ENCODE data around the gene U2SURP. TPM values are rescaled to one million over a fixed set of nuclear protein-coding genes. Genes with fewer than 3 reads are reported as not detected.
A peak's percentile ranks its signal among the peaks of the same experiment; 100 is the strongest.

Gene U2SURP
- total RNA-seq, 1 experiment from 2014 or later = 168 TPM

- no peaks in the 10 kb centered on the region for H3K4me1 ChIP-seq (ENCODE audit: insufficient read depth, low read length)
- Mint-ChIP-seq H3K4me1 (no peaks in the 10 kb centered on the region), H3K27me3 (ENCODE audit: low read depth) (no peaks in the 10 kb centered on the region), H3K27ac (no peak overlapping the region), H3K9me3 (no peaks in the 10 kb centered on the region), H3K4me3 (no peak overlapping the region), H3K36me3 (ENCODE audit: insufficient read depth in 1 of 3, low read depth in 3 of 3) (peaks cover 36 to 72% (median 58%) of the 10 kb centered on the region in 3 experiments)
- H4K91ac ChIP-seq (ENCODE audit: insufficient read length, low read depth, low read length) = no peak overlapping the region
- H4K5ac ChIP-seq (ENCODE audit: insufficient read length, low read depth, low read length) = no peak overlapping the region
- no peaks in the 10 kb centered on the region for H3K23me2 ChIP-seq (ENCODE audit: insufficient read length, low read depth, low read length, poor library complexity, severe bottlenecking)
- no peak overlapping the region for H3K9ac ChIP-seq (ENCODE audit: extremely low read depth, insufficient read length, low read length)
- no peak overlapping the region for H2BK5ac ChIP-seq (ENCODE audit: insufficient read length, low read length)
- WGBS (ENCODE audit: extremely low coverage, insufficient read length, low lambda C conversion rate) = no CpG with 5 or more reads among the region's 3 CpGs
- H3K9me3 ChIP-seq (ENCODE audit: control insufficient read depth, low read depth, low read length) = no peaks in the 10 kb centered on the region
- no peak overlapping the region for H3T11ph ChIP-seq (ENCODE audit: low read length)
- H3K27me3 ChIP-seq (ENCODE audit: insufficient read depth, low read length) = no peaks in the 10 kb centered on the region
- no peak overlapping the region for H3K56ac ChIP-seq (ENCODE audit: insufficient read length, low read depth, low read length)
- no peak overlapping the region for H3K14ac ChIP-seq (ENCODE audit: insufficient read depth, low read length)
- no peak overlapping the region for H2BK15ac ChIP-seq (ENCODE audit: low read depth, low read length)
- H2BK120ac ChIP-seq (ENCODE audit: low read depth, low read length, poor library complexity, severe bottlenecking) = no peak overlapping the region
- H3K23ac ChIP-seq (ENCODE audit: insufficient read length, low read depth, low read length) = no peak overlapping the region
- H2BK12ac ChIP-seq (ENCODE audit: insufficient read length, low read depth, low read length) = no peak overlapping the region
- H3K4ac ChIP-seq (ENCODE audit: low read depth, low read length) = no peak overlapping the region
- TF ChIP-seq CTCF (conservative IDR thresholded peaks at IDR 0.05) = peak; percentile 63
- H3K79me2 ChIP-seq (ENCODE audit: insufficient read depth, low read length) = no peaks in the 10 kb centered on the region
- H4K20me1 ChIP-seq (ENCODE audit: control insufficient read depth, insufficient read depth, insufficient read length) = no peaks in the 10 kb centered on the region
- H4K8ac ChIP-seq (replicated peaks; ENCODE audit: insufficient read length, low read depth, low read length) = no peak overlapping the region
- H2AFZ ChIP-seq (ENCODE audit: low read length) = no peak overlapping the region
- H3K79me1 ChIP-seq (ENCODE audit: insufficient read depth, low read depth, low read length, poor library complexity, severe bottlenecking) = no peaks in the 10 kb centered on the region
- no peak overlapping the region for H3K4me2 ChIP-seq (ENCODE audit: insufficient read depth, insufficient read length, low read length)
- H2BK20ac ChIP-seq (ENCODE audit: low read depth, low read length, poor library complexity, severe bottlenecking) = no peak overlapping the region
- H3K18ac ChIP-seq (ENCODE audit: insufficient read length, low read depth, low read length) = no peak overlapping the region
- H2AK5ac ChIP-seq (ENCODE audit: insufficient read length, low read length) = no peak overlapping the region
- no peak overlapping the region for H3K27ac ChIP-seq (ENCODE audit: insufficient read length, low read depth, low read length)
- no peak for DNase-seq
These were observed 39.0 kb downstream of the U2SURP start for GRCh38 chr3:143040261-143040879.

Measured in H9 (cell line).